ENCODE data around the gene GSTA2.
"Not testable (repeated sequence)": the region's sequence is repeated elsewhere in the genome, so short reads cannot be mapped to it uniquely, and the experiment has no call there.

GSTA2 gene

DNA sequence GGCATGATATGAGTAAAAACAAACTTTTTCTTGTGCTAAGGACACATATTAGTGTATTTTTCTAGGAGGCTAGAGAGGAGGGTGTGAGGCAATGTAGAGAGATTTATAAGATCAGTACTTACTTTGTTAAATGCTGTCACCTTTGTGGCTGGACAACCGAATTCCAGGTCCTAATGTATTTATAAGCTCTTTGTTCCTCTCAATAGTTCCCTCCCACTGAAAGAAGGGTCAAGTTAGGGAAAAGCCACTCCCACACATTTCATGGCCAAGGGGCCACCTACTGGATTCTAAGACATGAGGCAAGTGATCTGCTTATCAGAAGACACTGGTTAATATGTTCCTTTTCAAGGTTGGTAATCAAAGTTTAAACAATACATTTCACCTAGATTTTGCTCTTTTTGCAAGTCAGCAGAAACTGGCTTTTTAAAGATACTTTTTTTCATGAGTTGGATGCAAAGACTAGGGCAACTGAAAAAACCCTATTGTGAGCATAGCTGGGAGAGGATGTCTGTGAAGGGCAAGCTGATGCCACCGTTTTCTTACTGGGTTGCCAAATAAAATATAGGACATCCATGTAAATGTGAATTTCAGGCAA lies at the start of gene GSTA2:
Gene GSTA2, minus strand, starts transcription at position 154 of the 595 bp plus-strand sequence. CDS start 5,528 bp downstream, outside the sequence.
- not testable (repeated sequence) for DNase-seq

DNA sequence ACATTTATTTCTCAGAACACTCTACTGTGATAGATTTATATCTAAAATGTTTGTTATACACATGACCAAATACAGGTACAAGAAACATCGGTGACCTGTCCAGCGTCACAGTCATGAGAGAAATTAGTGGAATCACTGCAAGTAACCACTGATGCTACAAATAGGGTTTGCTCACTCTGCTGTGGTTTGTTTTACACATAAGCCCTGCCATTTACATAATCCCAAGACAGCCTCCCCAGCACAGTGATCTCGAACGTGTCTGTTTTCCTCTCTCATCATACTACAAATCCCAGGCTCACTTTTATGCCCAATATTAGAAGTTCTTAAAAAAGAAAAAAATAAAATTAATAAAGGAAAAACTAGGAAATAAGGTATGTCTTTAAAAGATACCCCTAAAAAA lies 46.5 kb upstream of the GSTA2 start:
- DNase-seq = not testable (repeated sequence)

- DNase-seq = no peak
Measured at GRCh38 chr6:52808660-52809059, 45.4 kb upstream of the GSTA2 start.

DNA sequence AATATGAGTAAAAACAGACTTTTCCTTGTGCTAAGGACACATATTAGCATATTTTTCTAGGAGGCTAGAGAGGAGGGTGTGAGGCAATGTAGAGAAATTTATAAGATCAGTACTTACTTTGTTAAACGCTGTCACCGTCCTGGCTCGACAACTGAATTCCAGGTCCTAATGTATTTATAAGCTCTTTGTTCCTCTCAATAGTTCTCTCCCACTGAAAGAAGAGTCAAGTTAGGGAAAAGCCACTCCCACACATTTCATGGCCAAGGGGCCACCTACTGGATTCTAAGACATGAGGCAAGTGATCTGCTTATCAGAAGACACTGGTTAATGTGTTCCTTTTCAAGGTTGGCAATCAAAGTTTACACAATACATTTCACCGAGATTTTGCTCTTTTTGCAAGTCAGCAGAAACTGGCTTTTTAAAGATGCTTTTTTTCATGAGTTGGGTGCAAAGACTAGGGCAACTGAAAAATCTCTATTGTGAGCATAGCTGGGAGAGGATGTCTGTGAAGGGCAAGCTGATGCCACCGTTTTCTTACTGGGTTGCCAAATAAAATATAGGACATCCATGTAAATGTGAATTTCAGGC lies 40.5 kb upstream of the GSTA2 start, which contains the start of gene GSTA1:
Gene GSTA1, minus strand, starts transcription at position 149 of the 588 bp plus-strand sequence. CDS start 4,549 bp downstream, outside the sequence.
- not testable (repeated sequence) for DNase-seq

- DNase-seq = no peak
Measured at GRCh38 chr6:52802806-52803205, 39.5 kb upstream of the GSTA2 start.

GRCh38 chr6:52801188-52801841 lies 38.0 kb upstream of the GSTA2 start:
- no peak for DNase-seq

DNA sequence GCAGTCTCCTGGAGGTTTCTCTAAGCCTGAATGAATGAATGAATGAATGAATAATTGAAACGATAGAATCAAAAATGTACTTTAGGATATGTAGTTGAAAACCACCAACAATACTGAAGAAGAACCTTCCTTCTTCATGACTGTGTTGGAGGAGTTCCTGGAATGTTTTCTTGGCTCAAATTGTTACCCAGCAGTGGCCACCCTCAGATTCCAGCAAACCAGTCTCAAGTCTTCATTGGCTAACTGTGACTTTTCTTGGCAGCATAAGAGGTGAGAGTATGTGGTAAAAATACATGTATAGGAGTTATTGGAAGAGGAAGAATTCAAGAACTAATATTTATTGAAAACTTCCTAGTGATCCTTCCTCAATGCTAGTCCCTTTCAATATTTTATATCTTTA lies 36.0 kb upstream of the GSTA2 start:
- DNase-seq = not testable (repeated sequence)

DNA sequence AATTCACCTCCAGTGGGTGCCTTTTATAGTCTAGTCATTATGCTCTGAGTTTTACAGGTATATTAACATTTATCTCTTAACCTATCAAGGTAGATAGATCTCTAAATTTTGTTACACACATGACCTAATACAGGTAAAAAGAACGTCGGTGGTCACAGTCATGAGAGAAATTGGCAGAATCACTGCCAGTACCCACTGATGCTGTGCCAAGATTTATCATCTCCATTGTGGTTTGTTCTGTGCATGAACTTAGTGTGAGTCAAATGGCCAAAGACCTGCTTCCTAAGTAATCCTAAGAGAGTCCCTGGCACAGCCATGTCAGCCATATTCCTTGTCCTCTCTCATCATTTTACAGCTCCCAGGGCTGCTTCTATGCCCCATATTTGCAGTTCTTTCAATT lies 31.1 kb upstream of the GSTA2 start:
- DNase-seq = not testable (repeated sequence)

DNA sequence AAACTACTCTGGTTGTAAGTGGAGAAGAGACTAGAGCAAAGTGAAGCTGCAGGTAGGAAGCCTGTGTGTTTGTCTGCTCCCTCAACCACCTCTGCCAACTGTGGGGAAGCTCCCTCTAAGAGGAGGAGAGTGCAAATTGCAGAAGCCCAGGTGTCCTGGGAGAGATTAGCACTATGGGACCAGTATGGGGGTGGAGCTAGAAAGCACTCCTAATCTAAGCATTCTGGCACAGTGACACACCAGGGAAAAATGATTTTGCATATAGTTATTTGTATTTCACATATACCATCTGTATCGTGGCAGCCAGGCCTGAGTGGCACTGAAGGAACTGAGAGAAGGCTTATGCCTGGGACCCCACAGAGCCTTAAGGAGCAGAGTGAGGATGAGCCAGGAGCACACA lies 27.6 kb upstream of the GSTA2 start:
- DNase-seq = no peak

GRCh38 chr6:52789658-52790057 lies 26.4 kb upstream of the GSTA2 start:
- DNase-seq = not testable (repeated sequence)

DNA sequence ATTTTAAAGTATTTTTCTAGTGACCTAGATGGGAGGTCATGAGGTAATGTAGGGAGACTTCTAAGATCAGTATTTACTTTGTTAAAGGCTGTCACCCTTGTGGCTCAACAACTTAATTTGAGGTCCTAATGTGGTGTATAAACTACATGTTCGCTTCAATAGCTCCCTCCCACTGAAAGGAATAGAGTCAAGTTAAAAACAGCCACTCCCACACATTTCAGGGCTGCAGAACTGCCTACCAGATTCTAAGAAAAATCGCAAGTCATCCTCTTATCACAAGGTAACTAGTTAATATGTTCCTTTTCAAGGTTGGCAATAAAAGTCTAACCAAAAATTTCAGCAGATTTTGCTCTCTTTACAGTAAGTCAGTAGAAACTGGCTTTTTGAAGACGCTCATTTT lies 25.2 kb upstream of the GSTA2 start:
- DNase-seq = no peak

- DNase-seq = no peak
Measured at GRCh38 chr6:52787917-52788316, 24.6 kb upstream of the GSTA2 start.

DNA sequence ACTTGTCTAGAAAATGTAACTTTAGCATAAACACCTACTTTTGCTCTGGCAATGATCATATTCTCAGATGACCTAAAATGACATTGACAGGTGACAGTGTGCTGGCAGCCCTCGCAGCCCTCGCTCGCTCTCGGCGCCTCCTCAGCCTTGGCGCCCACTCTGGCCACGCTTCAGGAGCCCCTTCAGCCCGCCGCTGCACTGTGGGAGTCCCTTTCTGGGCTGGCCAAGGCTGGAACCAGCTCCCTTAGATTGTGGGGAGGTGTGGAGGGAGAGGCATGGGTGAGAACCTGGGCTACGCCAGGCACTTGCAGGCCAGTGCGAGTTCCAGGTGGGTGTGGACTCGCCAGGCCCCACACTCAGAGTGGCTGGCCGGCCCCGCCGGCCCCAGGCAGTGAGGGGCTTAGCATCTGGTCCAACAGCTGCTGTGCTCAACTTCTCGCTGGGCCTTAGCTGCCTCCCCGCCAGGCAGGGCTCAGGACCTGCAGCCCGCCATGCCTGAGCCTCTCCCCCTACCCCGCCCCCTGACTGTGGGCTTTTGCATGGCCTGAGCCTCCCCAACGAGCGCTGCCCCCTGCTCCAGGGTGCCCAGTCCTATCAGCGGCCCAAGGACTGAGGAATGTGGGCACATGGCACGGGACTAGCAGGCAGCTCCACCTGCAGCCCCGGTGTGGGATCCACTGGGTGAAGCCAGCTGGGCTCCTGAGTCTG lies 23.1 kb upstream of the GSTA2 start:
- no peak for DNase-seq

- not testable (repeated sequence) for DNase-seq
Measured at GRCh38 chr6:52782696-52783274, 19.5 kb upstream of the GSTA2 start.

DNA sequence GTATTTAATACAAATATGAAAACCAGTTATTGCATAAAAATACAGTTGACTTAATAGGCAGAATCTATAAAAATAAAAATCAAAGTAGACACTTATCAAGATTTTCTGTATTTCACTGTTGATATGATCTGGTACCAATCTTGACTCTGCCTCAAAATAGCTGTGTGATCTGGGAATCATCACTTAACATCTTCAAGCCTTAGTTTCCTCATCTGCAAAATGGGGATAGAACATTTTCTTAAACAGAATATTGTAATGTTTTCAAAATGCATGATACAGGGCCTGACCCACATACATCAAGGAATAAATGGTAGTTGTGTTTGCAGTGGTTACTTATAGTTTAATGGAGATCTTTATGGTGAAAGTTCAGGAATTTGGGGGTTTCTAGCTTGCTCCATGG lies 18.9 kb upstream of the GSTA2 start:
- not testable (repeated sequence) for DNase-seq

DNA sequence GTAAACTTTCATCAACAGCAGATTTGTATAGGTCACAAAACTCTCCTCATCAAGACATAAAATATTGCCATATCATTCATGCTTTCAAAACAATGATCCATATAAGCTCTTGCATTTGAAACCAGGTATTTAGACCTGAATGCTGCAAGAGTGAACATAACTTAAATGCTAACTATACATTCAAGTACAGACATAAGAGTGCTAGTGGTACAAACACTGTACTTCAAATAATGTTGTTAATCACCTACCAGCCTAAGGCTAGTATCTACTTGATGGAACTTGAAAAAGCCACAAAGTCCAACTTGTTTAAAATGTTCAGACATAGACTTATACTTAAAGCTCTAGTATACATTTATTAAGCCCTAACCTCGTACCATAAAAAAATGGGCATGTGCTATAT lies 16.0 kb upstream of the GSTA2 start:
- DNase-seq = no peak

DNA sequence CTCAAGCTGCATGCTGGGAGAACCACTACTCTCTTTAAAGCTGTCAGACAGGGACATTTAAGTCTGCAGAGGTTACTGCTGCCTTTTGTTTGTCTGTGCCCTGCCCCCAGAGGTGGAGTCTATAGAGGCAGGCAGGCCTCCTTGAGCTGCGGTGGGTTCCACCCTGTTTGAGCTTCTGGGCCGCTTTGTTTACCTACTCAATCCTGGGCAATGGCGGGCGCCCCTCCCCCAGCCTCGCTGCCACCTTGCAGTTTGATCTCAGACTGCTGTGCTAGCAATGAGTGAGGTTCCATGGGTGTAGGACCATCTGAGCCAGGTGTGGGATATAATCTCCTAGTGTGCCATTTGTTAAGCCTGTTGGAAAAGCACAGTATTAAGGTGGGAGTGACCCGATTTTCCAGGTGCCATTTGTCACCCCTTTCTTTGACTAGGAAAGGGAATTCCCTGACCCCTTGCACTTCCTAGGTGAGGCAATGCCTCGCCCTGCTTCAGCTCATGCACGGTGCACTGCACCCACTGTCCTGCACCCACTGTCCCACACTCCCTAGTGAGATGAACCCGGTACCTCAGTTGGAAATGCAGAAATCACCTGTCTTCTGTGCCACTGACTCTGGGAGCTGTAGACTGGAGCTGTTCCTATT lies 13.6 kb upstream of the GSTA2 start:
- DNase-seq = not testable (repeated sequence)

- not testable (repeated sequence) for DNase-seq
Measured at GRCh38 chr6:52769399-52769798, 6.1 kb upstream of the GSTA2 start.

- DNase-seq = not testable (repeated sequence)
Measured at GRCh38 chr6:52767658-52768057, 4.4 kb upstream of the GSTA2 start.

DNA sequence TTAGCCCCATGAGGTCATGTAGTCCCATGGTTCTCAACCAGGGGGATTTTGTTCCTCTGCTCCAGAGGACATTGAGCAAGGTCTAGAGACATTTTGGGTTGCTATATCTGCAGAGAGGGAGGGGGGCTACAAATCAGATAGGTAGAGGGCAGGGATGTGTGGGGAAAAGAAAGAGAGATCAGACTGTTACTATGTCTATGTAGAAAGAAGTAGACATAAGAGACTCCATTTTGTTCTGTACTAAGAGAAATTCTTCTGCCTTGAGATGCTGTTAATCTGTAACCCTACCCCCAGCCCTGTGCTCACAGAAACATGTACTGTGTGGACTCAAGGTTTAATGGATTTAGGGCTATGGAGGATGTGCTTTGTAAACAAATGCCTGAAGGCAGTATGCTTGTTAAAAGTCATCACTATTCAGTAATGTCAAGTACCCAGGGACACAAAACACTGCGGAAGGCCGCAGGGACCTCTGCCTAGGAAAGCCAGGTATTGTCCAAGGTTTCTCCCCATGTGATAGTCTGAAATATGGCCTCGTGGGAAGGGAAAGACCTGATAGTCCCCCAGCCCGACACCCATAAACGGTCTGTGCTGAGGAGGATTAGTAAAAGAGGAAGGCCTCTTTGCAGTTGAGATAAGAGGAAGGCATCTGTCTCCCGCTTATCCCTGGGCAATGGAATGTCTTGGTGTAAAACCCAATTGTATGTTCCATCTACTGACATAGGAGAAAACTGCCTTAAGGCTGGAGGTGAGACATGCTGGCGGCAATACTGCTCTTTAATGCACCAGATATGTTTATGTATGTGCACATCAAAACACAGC lies 1.4 kb downstream of the GSTA2 start:
- DNase-seq = not testable (repeated sequence)

- DNase-seq = no peak
Measured at GRCh38 chr6:52760105-52760765, 3.0 kb downstream of the GSTA2 start.
